ENCODE results near the gene FOXK2.

The FOXK2 gene

DNA sequence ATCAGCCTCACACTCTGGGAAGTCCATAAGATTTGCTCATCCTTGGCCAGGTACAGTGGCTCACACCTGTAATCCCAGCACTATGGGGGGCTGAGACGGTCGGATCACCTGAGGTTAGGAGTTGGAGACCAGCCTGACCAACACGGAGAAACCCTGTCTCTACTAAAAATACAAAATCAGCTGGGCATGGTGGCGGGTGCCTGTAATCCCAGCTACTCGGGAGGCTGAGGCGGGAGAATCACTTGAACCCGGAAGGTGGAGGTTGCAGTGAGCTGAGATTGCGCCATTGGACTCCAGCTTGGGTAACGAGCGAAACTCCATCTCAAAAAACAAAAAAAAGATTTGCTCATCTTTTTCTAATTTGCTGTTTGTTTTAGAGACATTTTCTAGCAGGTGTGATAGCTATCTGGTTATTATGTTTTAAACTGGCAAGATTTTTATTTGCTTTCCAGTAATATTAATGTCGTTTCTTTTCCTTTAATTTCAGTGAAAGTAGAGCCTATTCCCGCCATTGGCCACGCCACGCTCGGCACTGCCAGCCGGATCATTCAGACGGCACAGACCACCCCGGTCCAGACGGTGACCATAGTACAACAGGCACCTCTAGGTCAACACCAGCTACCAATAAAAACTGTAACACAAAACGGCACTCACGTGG, 67.2 kb downstream of the FOXK2 start:
- TF ChIP-seq, protein P1, sequence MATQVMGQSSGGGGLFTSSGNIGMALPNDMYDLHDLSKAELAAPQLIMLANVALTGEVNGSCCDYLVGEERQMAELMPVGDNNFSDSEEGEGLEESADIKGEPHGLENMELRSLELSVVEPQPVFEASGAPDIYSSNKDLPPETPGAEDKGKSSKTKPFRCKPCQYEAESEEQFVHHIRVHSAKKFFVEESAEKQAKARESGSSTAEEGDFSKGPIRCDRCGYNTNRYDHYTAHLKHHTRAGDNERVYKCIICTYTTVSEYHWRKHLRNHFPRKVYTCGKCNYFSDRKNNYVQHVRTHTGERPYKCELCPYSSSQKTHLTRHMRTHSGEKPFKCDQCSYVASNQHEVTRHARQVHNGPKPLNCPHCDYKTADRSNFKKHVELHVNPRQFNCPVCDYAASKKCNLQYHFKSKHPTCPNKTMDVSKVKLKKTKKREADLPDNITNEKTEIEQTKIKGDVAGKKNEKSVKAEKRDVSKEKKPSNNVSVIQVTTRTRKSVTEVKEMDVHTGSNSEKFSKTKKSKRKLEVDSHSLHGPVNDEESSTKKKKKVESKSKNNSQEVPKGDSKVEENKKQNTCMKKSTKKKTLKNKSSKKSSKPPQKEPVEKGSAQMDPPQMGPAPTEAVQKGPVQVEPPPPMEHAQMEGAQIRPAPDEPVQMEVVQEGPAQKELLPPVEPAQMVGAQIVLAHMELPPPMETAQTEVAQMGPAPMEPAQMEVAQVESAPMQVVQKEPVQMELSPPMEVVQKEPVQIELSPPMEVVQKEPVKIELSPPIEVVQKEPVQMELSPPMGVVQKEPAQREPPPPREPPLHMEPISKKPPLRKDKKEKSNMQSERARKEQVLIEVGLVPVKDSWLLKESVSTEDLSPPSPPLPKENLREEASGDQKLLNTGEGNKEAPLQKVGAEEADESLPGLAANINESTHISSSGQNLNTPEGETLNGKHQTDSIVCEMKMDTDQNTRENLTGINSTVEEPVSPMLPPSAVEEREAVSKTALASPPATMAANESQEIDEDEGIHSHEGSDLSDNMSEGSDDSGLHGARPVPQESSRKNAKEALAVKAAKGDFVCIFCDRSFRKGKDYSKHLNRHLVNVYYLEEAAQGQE (IDR thresholded peaks at IDR 0.05; ENCODE audit: low read depth): no peak
- no peak for TF ChIP-seq RAD21 (IDR thresholded peaks at IDR 0.05; ENCODE audit: low read depth)
- TF ChIP-seq YY1 (IDR thresholded peaks at IDR 0.05; ENCODE audit: low read depth): no peak
- no peak for TF ChIP-seq TAF1 (IDR thresholded peaks at IDR 0.05; ENCODE audit: low read depth)
- TF ChIP-seq TCF12 (IDR thresholded peaks at IDR 0.05; ENCODE audit: low read depth): no peak
- TF ChIP-seq MAX (IDR thresholded peaks at IDR 0.05): no peak
- TF ChIP-seq, protein P2, sequence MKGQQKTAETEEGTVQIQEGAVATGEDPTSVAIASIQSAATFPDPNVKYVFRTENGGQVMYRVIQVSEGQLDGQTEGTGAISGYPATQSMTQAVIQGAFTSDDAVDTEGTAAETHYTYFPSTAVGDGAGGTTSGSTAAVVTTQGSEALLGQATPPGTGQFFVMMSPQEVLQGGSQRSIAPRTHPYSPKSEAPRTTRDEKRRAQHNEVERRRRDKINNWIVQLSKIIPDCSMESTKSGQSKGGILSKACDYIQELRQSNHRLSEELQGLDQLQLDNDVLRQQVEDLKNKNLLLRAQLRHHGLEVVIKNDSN (IDR thresholded peaks at IDR 0.05): no peak
- no peak for TF ChIP-seq TEAD4 (IDR thresholded peaks at IDR 0.05)
- TF ChIP-seq CREB1 (IDR thresholded peaks at IDR 0.05; ENCODE audit: low read depth): no peak
- TF ChIP-seq EGR1 (IDR thresholded peaks at IDR 0.05): no peak
- no peak for TF ChIP-seq FOXM1 (IDR thresholded peaks at IDR 0.05; ENCODE audit: borderline replicate concordance, low read depth)
- no peak for TF ChIP-seq ZBTB7A (IDR thresholded peaks at IDR 0.05; ENCODE audit: low read depth)
- TF ChIP-seq EP300 (IDR thresholded peaks at IDR 0.05; ENCODE audit: borderline replicate concordance): no peak
- TF ChIP-seq NFIC (IDR thresholded peaks at IDR 0.05): no peak
- no peak for TF ChIP-seq CEBPB (IDR thresholded peaks at IDR 0.05)

GRCh38 chr17:82587234-82588086, 67.9 kb downstream of the FOXK2 start:
- TF ChIP-seq RAD21 (IDR thresholded peaks at IDR 0.05; ENCODE audit: low read depth) (no peak), NFIC (IDR thresholded peaks at IDR 0.05) (no peak), ZBTB7A (IDR thresholded peaks at IDR 0.05; ENCODE audit: low read depth) (no peak), TAF1 (IDR thresholded peaks at IDR 0.05; ENCODE audit: low read depth) (no peak), CEBPB (IDR thresholded peaks at IDR 0.05) (no peak), TEAD4 (IDR thresholded peaks at IDR 0.05) (no peak), TCF12 (IDR thresholded peaks at IDR 0.05; ENCODE audit: low read depth) (no peak), MAX (IDR thresholded peaks at IDR 0.05) (no peak), YY1 (IDR thresholded peaks at IDR 0.05; ENCODE audit: low read depth) (no peak), FOXM1 (IDR thresholded peaks at IDR 0.05; ENCODE audit: borderline replicate concordance, low read depth) (no peak), CREB1 (IDR thresholded peaks at IDR 0.05; ENCODE audit: low read depth) (no peak), EGR1 (IDR thresholded peaks at IDR 0.05) (no peak), EP300 (IDR thresholded peaks at IDR 0.05; ENCODE audit: borderline replicate concordance) (no peak)
- TF ChIP-seq, protein P1 (IDR thresholded peaks at IDR 0.05; ENCODE audit: low read depth): no peak
- TF ChIP-seq, protein P2 (IDR thresholded peaks at IDR 0.05): no peak

DNA sequence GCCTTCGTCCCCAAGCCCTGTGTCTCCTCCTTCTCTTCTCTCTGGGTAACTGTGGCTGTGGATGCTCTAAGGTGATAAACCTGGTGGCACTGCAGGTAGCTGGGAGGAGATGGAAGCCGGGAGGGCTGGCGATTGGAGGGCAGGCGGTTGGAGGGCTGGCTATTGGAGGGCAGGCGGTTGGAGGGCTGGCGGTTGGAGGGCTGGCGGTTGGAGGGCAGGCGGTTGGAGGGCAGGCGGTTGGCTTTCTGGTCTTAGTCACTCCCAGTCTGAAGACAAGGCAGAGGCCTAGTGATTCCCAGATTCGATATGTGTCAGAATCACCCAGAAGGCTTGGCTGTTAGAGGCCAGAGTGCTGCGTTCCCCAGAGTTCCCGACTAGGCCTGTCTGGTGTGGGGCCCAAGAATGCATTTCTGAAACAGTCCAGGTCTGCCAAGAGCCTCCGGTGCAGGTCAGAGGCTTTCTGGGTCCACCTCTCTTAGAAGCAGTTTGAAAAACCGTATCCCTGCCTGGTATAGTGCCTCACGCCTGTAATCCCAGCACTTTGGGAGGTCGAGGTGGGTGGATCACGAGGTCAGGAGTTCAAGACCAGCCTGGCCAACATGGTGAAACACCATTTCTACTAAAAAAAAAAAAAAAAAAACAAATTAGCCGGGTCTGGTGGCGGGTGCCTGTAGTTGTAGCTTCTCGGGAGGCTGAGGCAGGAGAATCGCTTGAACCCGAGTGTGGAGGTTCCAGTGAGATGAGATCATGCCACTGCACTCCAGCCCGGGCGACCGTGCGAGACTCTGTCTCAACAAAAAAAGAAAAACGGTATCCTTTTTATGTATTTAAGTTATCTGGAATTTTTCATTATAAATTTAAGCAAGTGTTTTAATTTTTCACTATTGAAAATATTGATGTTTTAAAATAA, 69.0 kb downstream of the FOXK2 start:
- no peak for TF ChIP-seq MAX (IDR thresholded peaks at IDR 0.05)
- no peak for TF ChIP-seq RAD21 (IDR thresholded peaks at IDR 0.05; ENCODE audit: low read depth)
- no peak for TF ChIP-seq TCF12 (IDR thresholded peaks at IDR 0.05; ENCODE audit: low read depth)
- TF ChIP-seq CREB1 (IDR thresholded peaks at IDR 0.05; ENCODE audit: low read depth): no peak
- TF ChIP-seq TAF1 (IDR thresholded peaks at IDR 0.05; ENCODE audit: low read depth): no peak
- no peak for TF ChIP-seq EP300 (IDR thresholded peaks at IDR 0.05; ENCODE audit: borderline replicate concordance)
- TF ChIP-seq YY1 (IDR thresholded peaks at IDR 0.05; ENCODE audit: low read depth): no peak
- TF ChIP-seq TEAD4 (IDR thresholded peaks at IDR 0.05): no peak

DNA sequence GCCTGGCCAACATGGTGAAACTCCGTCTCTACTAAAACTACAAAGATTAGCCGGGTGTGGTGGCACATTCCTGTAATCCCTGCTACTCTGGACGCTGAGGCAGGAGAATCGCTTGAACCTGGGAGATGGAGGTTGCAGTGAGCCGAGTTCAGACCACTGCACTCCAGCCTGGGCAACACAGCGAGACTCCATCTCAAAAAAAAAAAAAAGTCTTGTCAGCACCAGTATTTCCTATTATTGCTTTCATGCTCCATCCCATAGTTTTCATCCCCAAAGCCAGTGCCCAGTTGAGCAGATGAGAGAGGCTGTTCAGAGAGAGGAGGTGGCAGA, 70.3 kb downstream of the FOXK2 start:
- TF ChIP-seq, protein P2 (IDR thresholded peaks at IDR 0.05): no peak
- TF ChIP-seq CEBPB (IDR thresholded peaks at IDR 0.05): no peak
- no peak for TF ChIP-seq MAX (IDR thresholded peaks at IDR 0.05)
- TF ChIP-seq EP300 (IDR thresholded peaks at IDR 0.05; ENCODE audit: borderline replicate concordance): no peak
- TF ChIP-seq TAF1 (IDR thresholded peaks at IDR 0.05; ENCODE audit: low read depth): no peak
- TF ChIP-seq NFIC (IDR thresholded peaks at IDR 0.05): no peak
- TF ChIP-seq ZBTB7A (IDR thresholded peaks at IDR 0.05; ENCODE audit: low read depth): no peak
- TF ChIP-seq RAD21 (IDR thresholded peaks at IDR 0.05; ENCODE audit: low read depth): no peak
- no peak for TF ChIP-seq TCF12 (IDR thresholded peaks at IDR 0.05; ENCODE audit: low read depth)
- no peak for TF ChIP-seq CREB1 (IDR thresholded peaks at IDR 0.05; ENCODE audit: low read depth)
- no peak for TF ChIP-seq TEAD4 (IDR thresholded peaks at IDR 0.05)
- TF ChIP-seq FOXM1 (IDR thresholded peaks at IDR 0.05; ENCODE audit: borderline replicate concordance, low read depth): no peak
- TF ChIP-seq, protein P1 (IDR thresholded peaks at IDR 0.05; ENCODE audit: low read depth): no peak
- TF ChIP-seq EGR1 (IDR thresholded peaks at IDR 0.05): no peak
- no peak for TF ChIP-seq YY1 (IDR thresholded peaks at IDR 0.05; ENCODE audit: low read depth)
